GM23338 (cell line): ENCODE data around the gene BLTP2.

Source experiments
- CREB1 ChIP-seq: fragments of 250-450 bp; sonication (Bioruptor Pico); IDR thresholded peaks from 2 replicates; pipeline ENCODE4 v1.5.0; 2020; ENCODE audit warnings: low read depth, mild to moderate bottlenecking, moderate library complexity
- CTCF ChIP-seq, 2 experiments: fragments of 200-600 bp in 1 of 2; sonication (generic) in 1 of 2; conservative IDR thresholded peaks; 2 replicates each; pipeline versions ENCODE4 v1.5.1 to v1.6.1; 2016 to 2017; ENCODE audit warnings: antibody characterized with exemption in 2 of 2, low read depth in 2 of 2, mild to moderate bottlenecking in 2 of 2, moderate library complexity in 1 of 2
- ETS1 ChIP-seq: IDR thresholded peaks from 2 replicates; pipeline ENCODE4 v1.6.1; 2016; ENCODE audit warnings: antibody characterized with exemption
- EZH2 ChIP-seq: fragments of 200-600 bp; sonication (generic); IDR thresholded peaks from one replicate; pipeline ENCODE4 v1.8.0; 2017; ENCODE audit warnings: antibody characterized with exemption, mild to moderate bottlenecking, low read depth; ENCODE audit not compliant: unreplicated experiment
- EZH2phosphoT487 ChIP-seq: fragments of 200-600 bp; sonication (generic); IDR thresholded peaks from one replicate; pipeline ENCODE4 v1.8.1; 2018; ENCODE audit warnings: antibody characterized with exemption; ENCODE audit not compliant: unreplicated experiment
- JUNB ChIP-seq: IDR thresholded peaks from one replicate; pipeline ENCODE4 v1.6.1; 2016; ENCODE audit warnings: antibody characterized with exemption; ENCODE audit not compliant: unreplicated experiment
- POLR2AphosphoS5 ChIP-seq: IDR thresholded peaks from 2 replicates; pipeline ENCODE4 v1.6.1; 2016; ENCODE audit warnings: antibody characterized with exemption, low read depth
- STAT1 ChIP-seq: IDR thresholded peaks from one replicate; pipeline ENCODE4 v1.6.1; 2016; ENCODE audit warnings: antibody characterized with exemption; ENCODE audit not compliant: unreplicated experiment
- ZNF114 ChIP-seq: fragments of 250-450 bp; sonication (Bioruptor Pico); IDR thresholded peaks from 2 replicates; pipeline ENCODE4 v1.5.0; 2020; ENCODE audit warnings: mild to moderate bottlenecking, moderate library complexity
- ZNF331 ChIP-seq: fragments of 250-450 bp; sonication (Bioruptor Pico); IDR thresholded peaks from 2 replicates; pipeline ENCODE4 v1.5.0; 2020; ENCODE audit warnings: low read depth, mild to moderate bottlenecking, moderate library complexity
- ZNF462 ChIP-seq: fragments of 250-450 bp; sonication (Bioruptor Pico); IDR thresholded peaks from 2 replicates; pipeline ENCODE4 v1.5.0; 2020; ENCODE audit warnings: mild to moderate bottlenecking, moderate library complexity
- TF ChIP-seq, protein P1 (sequence below): IDR thresholded peaks from one replicate; pipeline ENCODE4 v1.6.1; 2018; ENCODE audit warnings: antibody characterized with exemption; ENCODE audit not compliant: unreplicated experiment

GRCh38 chr17:28612936-28613872 lies 31.8 kb downstream of the BLTP2 start:
- peak; percentile 74 to 76 for TF ChIP-seq CTCF (conservative IDR thresholded peaks at IDR 0.05; ENCODE audit: low read depth in 2 of 2)
- TF ChIP-seq POLR2AphosphoS5, result no peak
- no peak for TF ChIP-seq EZH2
- TF ChIP-seq CREB1 (CRISPR knock-in tag), result no peak
- no peak for TF ChIP-seq EZH2phosphoT487
- TF ChIP-seq ZNF331 (CRISPR knock-in tag), result no peak
- no peak for TF ChIP-seq ZNF114 (CRISPR knock-in tag)
- TF ChIP-seq JUNB, result no peak
- no peak for TF ChIP-seq ETS1
- no peak for TF ChIP-seq ZNF462 (CRISPR knock-in tag)
- TF ChIP-seq, protein P1, sequence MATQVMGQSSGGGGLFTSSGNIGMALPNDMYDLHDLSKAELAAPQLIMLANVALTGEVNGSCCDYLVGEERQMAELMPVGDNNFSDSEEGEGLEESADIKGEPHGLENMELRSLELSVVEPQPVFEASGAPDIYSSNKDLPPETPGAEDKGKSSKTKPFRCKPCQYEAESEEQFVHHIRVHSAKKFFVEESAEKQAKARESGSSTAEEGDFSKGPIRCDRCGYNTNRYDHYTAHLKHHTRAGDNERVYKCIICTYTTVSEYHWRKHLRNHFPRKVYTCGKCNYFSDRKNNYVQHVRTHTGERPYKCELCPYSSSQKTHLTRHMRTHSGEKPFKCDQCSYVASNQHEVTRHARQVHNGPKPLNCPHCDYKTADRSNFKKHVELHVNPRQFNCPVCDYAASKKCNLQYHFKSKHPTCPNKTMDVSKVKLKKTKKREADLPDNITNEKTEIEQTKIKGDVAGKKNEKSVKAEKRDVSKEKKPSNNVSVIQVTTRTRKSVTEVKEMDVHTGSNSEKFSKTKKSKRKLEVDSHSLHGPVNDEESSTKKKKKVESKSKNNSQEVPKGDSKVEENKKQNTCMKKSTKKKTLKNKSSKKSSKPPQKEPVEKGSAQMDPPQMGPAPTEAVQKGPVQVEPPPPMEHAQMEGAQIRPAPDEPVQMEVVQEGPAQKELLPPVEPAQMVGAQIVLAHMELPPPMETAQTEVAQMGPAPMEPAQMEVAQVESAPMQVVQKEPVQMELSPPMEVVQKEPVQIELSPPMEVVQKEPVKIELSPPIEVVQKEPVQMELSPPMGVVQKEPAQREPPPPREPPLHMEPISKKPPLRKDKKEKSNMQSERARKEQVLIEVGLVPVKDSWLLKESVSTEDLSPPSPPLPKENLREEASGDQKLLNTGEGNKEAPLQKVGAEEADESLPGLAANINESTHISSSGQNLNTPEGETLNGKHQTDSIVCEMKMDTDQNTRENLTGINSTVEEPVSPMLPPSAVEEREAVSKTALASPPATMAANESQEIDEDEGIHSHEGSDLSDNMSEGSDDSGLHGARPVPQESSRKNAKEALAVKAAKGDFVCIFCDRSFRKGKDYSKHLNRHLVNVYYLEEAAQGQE, result no peak
- no peak for TF ChIP-seq STAT1
